OCI-LY3 (cell line): ENCODE results near the gene PTPRD.

Experiments used
- H2AFZ ChIP-seq: fragments of 200-600, 300-600 bp; shearing (Covaris generic); 2 replicates; pipeline ENCODE4 v1.6.0; 2014; ENCODE audit warnings: antibody characterized with exemption, low read depth, low read length
- H3K27ac ChIP-seq: fragments of 200-600, 300-600 bp; sonication (generic); 2 replicates; pipeline ENCODE4 v1.5.1; 2014; ENCODE audit warnings: mild to moderate bottlenecking, low read length, moderate library complexity, mixed read lengths
- H3K27me3 ChIP-seq: fragments of 200-600, 300-600 bp; sonication (generic); 2 replicates; pipeline ENCODE4 v1.6.1; 2014; ENCODE audit warnings: low read depth, low read length, mixed read lengths
- H3K36me3 ChIP-seq: fragments of 200-600, 300-600 bp; sonication (generic); replicated peaks from 2 replicates; pipeline ENCODE3; 2014; ENCODE audit warnings: low read depth, low read length, mixed read lengths
- H3K4me1 ChIP-seq: fragments of 300-600, 200-600 bp; sonication (generic); 2 replicates; pipeline ENCODE4 v1.6.1; 2014; ENCODE audit warnings: low read length, mixed read lengths
- H3K4me2 ChIP-seq: fragments of 200-600, 300-600 bp; sonication (generic); 2 replicates; pipeline ENCODE4 v1.6.1; 2014; ENCODE audit warnings: low read length, mixed read lengths
- H3K4me3 ChIP-seq: fragments of 300-600, 200-600 bp; sonication (generic); 2 replicates; pipeline ENCODE4 v1.5.1; 2014; ENCODE audit warnings: antibody characterized with exemption, mild to moderate bottlenecking, low read length, moderate library complexity
- H3K79me2 ChIP-seq: fragments of 300-600, 200-600 bp; shearing (Covaris generic); 2 replicates; pipeline ENCODE4 v1.6.1; 2014; ENCODE audit warnings: mild to moderate bottlenecking, low read length, mixed read lengths
- H3K9ac ChIP-seq: fragments of 300-600, 200-600 bp; shearing (Covaris generic); 2 replicates; pipeline ENCODE4 v1.6.0; 2014; ENCODE audit warnings: mild to moderate bottlenecking, low read length, moderate library complexity
- H3K9me3 ChIP-seq: fragments of 200-600, 300-600 bp; shearing (Covaris generic); 2 replicates; pipeline ENCODE4 v1.6.1; 2014; ENCODE audit warnings: low read length, mixed read lengths; ENCODE audit not compliant: insufficient read depth
- H4K20me1 ChIP-seq: fragments of 200-600, 300-600 bp; sonication (generic); 2 replicates; pipeline ENCODE4 v1.6.1; 2016; ENCODE audit warnings: low read length, mixed read lengths; ENCODE audit not compliant: insufficient read depth
- CTCF ChIP-seq: fragments of 200-600, 300-600 bp; sonication (generic); IDR thresholded peaks from 2 replicates; pipeline ENCODE4 v1.5.1; 2014; ENCODE audit warnings: antibody characterized with exemption, low read length, low read depth
- EZH2phosphoT487 ChIP-seq: fragments of 200-600 bp; shearing (Covaris generic); IDR thresholded peaks from 2 replicates; pipeline ENCODE4 v1.6.1; 2018; ENCODE audit warnings: antibody characterized with exemption, mixed run types, low read depth

Gene PTPRD

GRCh38 chr9:10112798-10113197 lies 500.0 kb downstream of the PTPRD start:
- Histone ChIP-seq H3K79me2 (no peaks in the 10 kb centered on the region), H3K9ac (no peak overlapping the region), H3K4me3 (no peak overlapping the region), H3K9me3 (no peaks in the 10 kb centered on the region), H3K27me3 (no peaks in the 10 kb centered on the region), H4K20me1 (no peaks in the 10 kb centered on the region), H3K4me1 (no peaks in the 10 kb centered on the region), H2AFZ (no peak overlapping the region), H3K36me3 (no peaks in the 10 kb centered on the region), H3K27ac (no peak overlapping the region), H3K4me2 (no peak overlapping the region)
- no peak for TF ChIP-seq CTCF
- no peak for TF ChIP-seq EZH2phosphoT487

- Histone ChIP-seq H3K79me2 (no peaks in the 10 kb centered on the region), H3K4me1 (no peaks in the 10 kb centered on the region), H3K27me3 (no peaks in the 10 kb centered on the region), H3K4me3 (no peak overlapping the region), H3K9ac (no peak overlapping the region), H3K27ac (no peak overlapping the region), H4K20me1 (no peaks in the 10 kb centered on the region), H3K36me3 (no peaks in the 10 kb centered on the region), H2AFZ (no peak overlapping the region), H3K4me2 (no peak overlapping the region), H3K9me3 (no peaks in the 10 kb centered on the region)
- TF ChIP-seq EZH2phosphoT487, result no peak
- no peak for TF ChIP-seq CTCF
Observed at GRCh38 chr9:10112070-10112469, 500.7 kb downstream of the PTPRD start.

GRCh38 chr9:10108815-10109214 lies 504.0 kb downstream of the PTPRD start:
- TF ChIP-seq EZH2phosphoT487 (no peak), CTCF (no peak)
- Histone ChIP-seq H3K4me2 (no peak overlapping the region), H3K4me3 (no peak overlapping the region), H3K9ac (no peak overlapping the region), H2AFZ (no peak overlapping the region), H3K4me1 (no peaks in the 10 kb centered on the region), H3K36me3 (no peaks in the 10 kb centered on the region), H3K9me3 (no peaks in the 10 kb centered on the region), H3K79me2 (no peaks in the 10 kb centered on the region), H4K20me1 (no peaks in the 10 kb centered on the region), H3K27me3 (no peaks in the 10 kb centered on the region), H3K27ac (no peak overlapping the region)

GRCh38 chr9:10104774-10105173 lies 508.0 kb downstream of the PTPRD start:
- Histone ChIP-seq H3K4me2 (no peak overlapping the region), H3K27ac (no peak overlapping the region), H3K9me3 (no peaks in the 10 kb centered on the region), H3K27me3 (no peaks in the 10 kb centered on the region), H3K4me1 (no peaks in the 10 kb centered on the region), H4K20me1 (no peaks in the 10 kb centered on the region), H3K9ac (no peak overlapping the region), H2AFZ (no peak overlapping the region), H3K4me3 (no peak overlapping the region), H3K36me3 (no peaks in the 10 kb centered on the region), H3K79me2 (no peaks in the 10 kb centered on the region)
- no peak for TF ChIP-seq EZH2phosphoT487
- TF ChIP-seq CTCF, result no peak
